HG03432 (cell line): ENCODE data around the gene GRIK4.

Experiments used
- ATAC-seq: cut with Tn5 transposase; IDR thresholded peaks from one replicate; pipeline ENCODE4 v1.9.1; 2021; ENCODE audit warnings: mild to moderate bottlenecking, moderate library complexity; ENCODE audit not compliant: unreplicated experiment

Gene GRIK4

GRCh38 chr11:120824242-120824641 is 312.7 kb downstream of the GRIK4 start:
- ATAC-seq, result no peak

GRCh38 chr11:120827198-120827597 is 315.6 kb downstream of the GRIK4 start:
- no peak for ATAC-seq

- ATAC-seq, result no peak
Measured at GRCh38 chr11:120827820-120828219, 316.3 kb downstream of the GRIK4 start.

- no peak for ATAC-seq
Measured at GRCh38 chr11:120828847-120829246, 317.3 kb downstream of the GRIK4 start.

- ATAC-seq, result no peak
Measured at GRCh38 chr11:120830085-120830620, 318.6 kb downstream of the GRIK4 start.

- no peak for ATAC-seq
Measured at GRCh38 chr11:120832481-120833238, 321.1 kb downstream of the GRIK4 start.

GRCh38 chr11:120834686-120835210 is 323.2 kb downstream of the GRIK4 start:
- no peak for ATAC-seq

- peak; percentile 97 for ATAC-seq
Measured at GRCh38 chr11:120835601-120836228, 324.2 kb downstream of the GRIK4 start.

- no peak for ATAC-seq
Measured at GRCh38 chr11:120837696-120838095, 326.1 kb downstream of the GRIK4 start.

- no peak for ATAC-seq
Measured at GRCh38 chr11:120839201-120839600, 327.7 kb downstream of the GRIK4 start.

GRCh38 chr11:120839846-120840402 is 328.4 kb downstream of the GRIK4 start:
- peak; percentile 29 for ATAC-seq

GRCh38 chr11:120840661-120841060 is 329.1 kb downstream of the GRIK4 start:
- no peak for ATAC-seq

GRCh38 chr11:120841074-120841473 is 329.5 kb downstream of the GRIK4 start:
- ATAC-seq, result no peak

- no peak for ATAC-seq
Measured at GRCh38 chr11:120842195-120842594, 330.6 kb downstream of the GRIK4 start.

GRCh38 chr11:120853435-120853834 is 341.9 kb downstream of the GRIK4 start:
- no peak for ATAC-seq

- ATAC-seq, result no peak
Measured at GRCh38 chr11:120854988-120855387, 343.4 kb downstream of the GRIK4 start.

GRCh38 chr11:120857508-120857907 is 346.0 kb downstream of the GRIK4 start:
- ATAC-seq, result no peak

- ATAC-seq, result no peak
Measured at GRCh38 chr11:120858740-120859139, 347.2 kb downstream of the GRIK4 start.

GRCh38 chr11:120859552-120860295 is 348.2 kb downstream of the GRIK4 start:
- ATAC-seq, result no peak

GRCh38 chr11:120863359-120863758 is 351.8 kb downstream of the GRIK4 start:
- ATAC-seq, result no peak

- no peak for ATAC-seq
Measured at GRCh38 chr11:120867024-120867423, 355.5 kb downstream of the GRIK4 start.
